T-helper 2 cell (primary cell): Measurements from ENCODE around the gene GOLGA6L4.
"Not testable (repeated sequence)": the region's sequence is repeated elsewhere in the genome, so short reads cannot be mapped to it uniquely, and the experiment has no call there.

Experiments used
- DNase-seq, 5 experiments: peaks; one replicate each; pipeline versions ENCODE4 v3.0.0 to v3.0.0-alpha.2; 2012 to 2022
- total RNA-seq, 2 donors: gene quantifications; one replicate each; lab custom pipeline; 2026; lab: John Stamatoyannopoulos, UW

Gene GOLGA6L4, protein sequence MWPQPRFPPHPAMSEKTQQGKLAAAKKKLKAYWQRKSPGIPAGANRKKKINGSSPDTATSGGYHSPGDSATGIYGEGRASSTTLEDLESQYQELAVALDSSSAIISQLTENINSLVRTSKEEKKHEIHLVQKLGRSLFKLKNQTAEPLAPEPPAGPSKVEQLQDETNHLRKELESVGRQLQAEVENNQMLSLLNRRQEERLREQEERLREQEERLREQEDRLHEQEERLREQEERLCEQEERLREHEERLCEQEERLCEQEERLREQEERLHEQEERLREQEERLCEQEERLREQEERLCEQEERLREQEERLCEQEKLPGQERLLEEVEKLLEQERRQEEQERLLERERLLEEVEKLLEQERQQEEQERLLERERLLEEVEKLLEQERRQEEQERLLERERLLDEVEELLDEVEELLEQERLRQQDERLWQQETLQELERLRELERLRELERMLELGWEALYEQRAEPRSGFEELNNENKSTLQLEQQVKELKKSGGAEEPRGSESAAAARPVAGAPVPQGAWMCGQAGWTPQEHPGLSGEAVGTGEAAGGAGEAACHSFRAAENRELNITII
- total RNA-seq = 0 to 0.07 reads per million in 2 donors

DNA sequence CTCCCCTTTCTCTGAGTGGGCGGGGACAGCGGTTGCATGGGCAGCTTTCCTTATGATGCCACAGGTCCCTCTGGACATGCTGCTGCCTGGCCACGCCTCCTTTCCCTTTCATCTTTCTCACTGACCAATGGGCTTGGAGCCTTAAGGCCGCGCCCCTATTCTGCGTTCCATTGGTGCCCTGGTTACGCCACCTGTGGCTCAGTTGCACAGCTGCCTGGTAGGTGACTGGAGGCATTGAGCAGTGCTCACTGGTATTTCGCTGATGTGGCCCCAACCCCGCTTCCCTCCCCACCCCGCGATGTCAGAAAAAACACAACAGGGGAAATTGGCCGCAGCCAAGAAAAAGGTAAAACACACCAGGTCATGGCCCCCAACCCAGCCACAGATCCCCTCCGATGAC lies at the start of gene GOLGA6L4:
GOLGA6L4 (plus strand) TSS at position 201 of the 400 bp plus-strand sequence; CDS start at position 263, 62 bp downstream.
- DNase-seq = not testable (repeated sequence)

DNA sequence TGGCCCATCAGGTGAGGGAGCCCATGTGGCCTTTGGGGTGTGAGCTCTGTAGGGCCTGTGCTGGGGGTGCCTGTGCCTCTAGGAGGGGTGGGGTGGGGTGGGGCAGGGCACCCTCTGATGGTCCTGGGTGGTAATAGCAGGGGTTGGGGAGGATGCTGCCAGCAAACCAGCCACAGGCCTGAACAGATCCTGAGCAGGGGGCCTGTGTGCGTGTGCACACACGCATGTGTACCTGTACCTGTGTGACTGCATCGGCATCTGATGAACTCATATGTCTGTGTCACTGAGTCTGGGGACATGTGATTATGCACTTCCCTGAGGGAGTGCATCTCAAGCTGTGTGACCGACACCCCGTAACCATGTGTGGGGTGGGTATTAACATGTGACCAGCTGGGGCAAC lies 42.6 kb upstream of the GOLGA6L4 start:
- not testable (repeated sequence) for DNase-seq

DNA sequence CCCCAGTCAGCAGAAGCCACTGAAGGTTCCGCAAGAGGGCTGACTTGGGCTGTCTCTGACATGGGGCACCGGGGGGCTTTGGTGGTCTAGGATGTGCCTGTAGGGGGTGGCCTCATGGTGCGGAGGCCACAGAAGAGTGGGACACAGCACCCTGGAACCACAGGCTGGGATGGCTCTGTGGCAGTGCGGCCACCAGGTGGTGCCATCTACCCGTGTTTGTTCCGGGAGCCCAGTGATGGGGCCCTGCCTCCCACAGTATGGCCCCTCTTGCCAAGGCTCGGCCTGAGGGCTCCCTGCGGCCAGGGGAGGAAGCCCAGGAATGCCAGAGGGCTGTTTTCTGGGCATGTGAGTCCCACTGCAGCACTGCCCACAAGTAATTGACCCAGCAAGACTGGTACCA lies 40.0 kb upstream of the GOLGA6L4 start:
- not testable (repeated sequence) for DNase-seq

DNA sequence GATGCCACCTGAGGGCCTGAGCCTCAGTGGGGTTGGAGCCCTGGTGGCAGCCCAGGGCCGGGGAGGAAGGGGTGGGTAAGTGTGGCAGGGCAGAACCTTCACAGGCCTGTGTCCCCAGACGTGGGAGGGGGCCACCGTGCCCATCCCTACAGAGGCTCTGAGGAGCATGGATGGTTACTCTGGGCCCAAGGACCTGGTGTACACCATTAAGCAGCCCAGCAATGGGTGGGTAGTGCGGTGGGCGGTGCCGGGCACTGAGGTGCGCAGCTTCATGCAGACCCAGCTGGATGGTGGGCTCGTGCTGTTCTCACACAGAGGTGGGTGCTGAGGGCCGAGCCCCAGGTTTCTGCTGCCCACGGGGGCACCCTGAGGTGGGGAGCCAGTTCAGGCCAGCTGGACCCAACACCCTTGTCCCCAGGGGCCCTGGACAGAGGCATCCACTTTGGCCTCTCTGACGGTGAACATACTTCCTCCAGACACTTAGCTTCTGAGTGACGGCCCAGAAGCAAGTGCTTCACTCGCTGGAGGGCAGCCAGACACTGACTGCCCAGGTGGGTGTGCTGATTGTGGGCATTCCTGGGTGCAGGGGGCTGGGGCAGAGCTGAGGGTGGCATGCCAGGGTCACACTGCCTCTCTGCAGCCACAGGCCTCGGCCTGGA lies 38.9 kb upstream of the GOLGA6L4 start:
- DNase-seq = not testable (repeated sequence)

DNA sequence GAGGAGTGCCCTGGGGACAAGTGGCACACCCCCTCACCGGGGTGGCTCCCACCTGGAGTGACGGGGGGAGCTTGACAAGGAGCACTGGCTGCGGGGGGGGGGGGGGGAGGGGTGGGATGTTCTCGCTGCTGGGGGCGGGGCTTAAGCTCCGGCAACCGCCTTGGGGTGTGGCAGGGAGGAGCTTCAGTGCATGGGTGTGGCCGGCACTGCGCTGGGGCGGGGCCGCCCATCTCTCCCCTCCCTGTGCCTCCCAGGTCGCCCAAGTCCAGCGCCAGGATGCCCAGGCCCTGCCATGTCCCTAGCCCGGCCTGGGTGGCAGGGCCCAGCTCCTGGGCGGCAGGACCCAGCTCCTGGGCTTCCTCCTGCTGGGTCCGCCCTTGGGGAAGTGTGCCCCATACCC lies 35.7 kb upstream of the GOLGA6L4 start:
- not testable (repeated sequence) for DNase-seq

DNA sequence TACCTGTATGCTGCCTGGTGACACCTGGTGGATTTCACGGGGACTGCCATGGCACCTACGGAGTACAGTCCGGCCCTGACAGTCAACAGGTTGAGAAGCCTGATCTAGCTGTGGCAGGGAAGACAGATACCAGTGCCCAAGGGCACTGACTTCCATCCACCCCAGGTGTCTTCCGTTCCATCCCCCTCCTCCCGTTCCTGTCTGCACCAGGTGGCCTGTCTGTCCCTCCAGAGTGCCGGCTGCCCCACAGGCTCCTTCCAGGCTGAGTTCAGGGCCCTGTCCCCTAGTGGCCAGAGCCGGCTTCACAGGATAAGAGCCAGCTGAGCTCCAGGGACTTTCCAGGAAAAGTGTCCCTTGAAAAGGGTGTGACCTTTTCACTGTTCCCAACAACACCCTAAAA lies 10.9 kb downstream of the GOLGA6L4 start:
- DNase-seq = peak in 1 of 5 experiments; percentile 26
